Daoy (cell line): ENCODE measurements around the gene CLEC20A. TPM values are rescaled to one million over a fixed set of nuclear protein-coding genes. Genes with fewer than 3 reads are reported as not detected.

ENCODE experiments used
- DNase-seq: peaks from one replicate; pipeline ENCODE4 v3.0.0-alpha.2; 2015; ENCODE audit warnings: low read depth
- total RNA-seq: library from RNA; depleted of rRNA; stranded (reverse); fragments of >200 nt; shearing (Covaris generic); gene quantifications from 2 replicates; pipeline ENCODE4 v1.2.3, GENCODE V29; 2014; rRNA removed

CLEC20A gene
- total RNA-seq, result not detected in 2 replicates

DNA sequence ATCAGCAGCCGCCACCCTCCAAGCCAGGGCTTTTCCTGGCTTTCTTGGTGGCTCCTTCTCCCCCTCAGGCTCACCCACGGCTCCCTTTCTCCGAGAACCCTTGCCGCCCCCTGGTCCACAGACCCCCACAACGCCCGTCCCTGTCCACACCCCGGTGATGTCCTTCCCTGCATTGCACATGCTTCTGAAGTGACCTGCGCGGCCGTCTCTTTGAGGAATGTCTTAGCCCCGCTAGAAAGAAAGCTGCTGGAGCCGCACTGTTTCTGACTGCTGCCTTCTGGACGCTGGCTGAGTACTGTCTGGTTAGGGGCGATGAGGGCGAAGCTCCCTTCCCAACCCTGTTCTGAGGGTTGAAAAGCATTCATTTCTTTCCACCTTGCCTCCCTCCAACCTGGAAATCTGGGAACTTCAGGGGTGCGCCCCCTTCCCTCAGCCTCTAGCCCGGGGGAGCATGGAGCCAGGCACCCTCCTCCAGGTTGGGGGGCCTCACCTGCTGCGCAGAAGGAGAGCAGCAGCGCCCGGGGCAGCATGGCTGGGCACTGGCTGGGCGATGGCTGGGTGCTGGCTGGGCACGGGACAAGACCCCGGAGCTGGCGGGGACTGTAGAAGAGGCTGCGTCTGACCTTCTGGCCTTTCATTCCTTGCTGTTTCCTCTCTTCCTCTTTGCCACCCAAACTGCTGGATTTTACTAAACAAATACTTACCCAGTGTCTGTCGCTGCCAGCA lies at the start of gene CLEC20A:
Gene CLEC20A (minus strand): TSS at position 555 of the 726 bp plus-strand sequence. CDS start 25 bp downstream, at position 530.
- no peak for DNase-seq

DNA sequence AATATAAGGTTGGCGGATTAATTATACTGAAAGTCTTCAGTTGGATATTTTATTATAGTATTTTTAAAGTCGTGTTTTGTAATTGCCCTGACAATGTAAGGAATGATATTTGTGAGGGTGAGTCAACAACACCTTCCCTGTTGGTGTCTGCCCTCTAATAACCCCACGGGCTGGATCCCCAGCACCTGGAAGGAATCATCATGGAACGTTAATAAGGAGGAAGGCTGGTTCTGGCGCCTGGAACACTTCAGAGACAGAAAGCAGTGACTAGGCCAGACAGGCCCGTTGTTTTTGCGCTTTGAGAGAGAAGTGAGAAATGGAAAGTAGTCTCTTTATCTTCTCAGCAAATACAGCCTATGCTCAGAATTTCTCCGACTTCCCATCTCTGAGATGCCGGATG lies 47.8 kb upstream of the CLEC20A start:
- DNase-seq, result no peak

GRCh38 chr1:178543290-178543607 lies 46.5 kb upstream of the CLEC20A start:
- no peak for DNase-seq

- peak; percentile 91 for DNase-seq
These were observed 46.0 kb upstream of the CLEC20A start for GRCh38 chr1:178542554-178543289.

GRCh38 chr1:178541829-178542553 lies 45.2 kb upstream of the CLEC20A start:
- peak; percentile 35 for DNase-seq

DNA sequence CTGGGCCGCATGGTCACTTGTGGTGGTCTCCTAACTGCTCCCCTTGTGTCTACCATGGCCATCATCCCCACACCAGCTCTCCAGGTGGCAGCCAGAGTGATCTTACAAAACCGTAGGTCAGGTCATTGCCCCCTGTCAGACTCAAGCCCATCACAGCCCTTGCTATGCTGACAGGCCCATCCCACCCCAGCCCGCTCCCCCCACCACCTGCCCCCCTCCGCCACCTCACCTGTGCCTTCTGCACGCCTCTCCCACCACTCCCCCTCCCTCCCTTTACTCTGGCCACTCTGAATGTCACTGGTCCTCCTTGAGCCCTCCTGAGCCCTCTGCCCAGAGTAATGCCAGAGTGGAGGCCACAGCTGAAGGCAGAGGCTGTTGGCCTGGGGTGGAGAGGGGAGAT lies 44.6 kb upstream of the CLEC20A start:
- no peak for DNase-seq

GRCh38 chr1:178540646-178541045 lies 43.9 kb upstream of the CLEC20A start:
- DNase-seq, result peak; percentile 83

- no peak for DNase-seq
These were observed 43.4 kb upstream of the CLEC20A start for GRCh38 chr1:178540204-178540603.

- peak; percentile 15 for DNase-seq
These were observed 42.5 kb upstream of the CLEC20A start for GRCh38 chr1:178539291-178539690.

DNA sequence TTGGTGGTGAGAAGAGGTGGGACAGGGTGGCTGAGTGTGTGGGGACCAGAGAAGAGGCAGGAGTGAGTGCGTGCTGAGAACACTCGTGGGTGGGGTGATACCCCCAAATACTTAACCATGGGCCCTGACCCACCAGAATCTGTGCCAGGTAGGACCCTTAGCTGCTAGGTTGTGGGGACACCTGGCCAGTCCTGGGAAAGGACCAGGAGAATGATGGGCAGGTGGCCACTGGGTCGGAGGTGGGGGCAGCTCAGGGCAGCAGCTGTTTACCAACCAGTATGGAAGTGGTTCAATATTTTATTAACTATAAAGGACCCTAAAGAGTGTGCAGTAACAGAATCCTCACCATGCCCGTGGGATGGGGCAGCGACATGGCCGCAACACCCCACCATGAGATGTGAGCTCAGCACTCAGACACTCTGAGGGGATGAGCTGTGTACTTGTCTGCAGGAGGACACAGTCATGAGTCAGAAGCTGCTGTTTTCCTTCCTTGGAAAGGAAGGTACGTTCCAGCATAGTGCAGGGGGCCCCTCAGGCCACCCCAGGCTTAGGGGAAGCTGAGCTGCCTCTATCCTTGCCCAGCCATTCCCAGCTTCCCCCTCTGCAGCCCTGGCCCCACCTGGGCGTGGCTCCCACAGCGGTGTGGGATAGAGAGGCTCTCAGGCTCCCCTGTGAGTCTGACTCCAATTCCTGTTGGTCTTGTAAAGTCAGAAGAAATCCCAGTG lies 41.6 kb upstream of the CLEC20A start:
- DNase-seq, result peak; percentile 80

DNA sequence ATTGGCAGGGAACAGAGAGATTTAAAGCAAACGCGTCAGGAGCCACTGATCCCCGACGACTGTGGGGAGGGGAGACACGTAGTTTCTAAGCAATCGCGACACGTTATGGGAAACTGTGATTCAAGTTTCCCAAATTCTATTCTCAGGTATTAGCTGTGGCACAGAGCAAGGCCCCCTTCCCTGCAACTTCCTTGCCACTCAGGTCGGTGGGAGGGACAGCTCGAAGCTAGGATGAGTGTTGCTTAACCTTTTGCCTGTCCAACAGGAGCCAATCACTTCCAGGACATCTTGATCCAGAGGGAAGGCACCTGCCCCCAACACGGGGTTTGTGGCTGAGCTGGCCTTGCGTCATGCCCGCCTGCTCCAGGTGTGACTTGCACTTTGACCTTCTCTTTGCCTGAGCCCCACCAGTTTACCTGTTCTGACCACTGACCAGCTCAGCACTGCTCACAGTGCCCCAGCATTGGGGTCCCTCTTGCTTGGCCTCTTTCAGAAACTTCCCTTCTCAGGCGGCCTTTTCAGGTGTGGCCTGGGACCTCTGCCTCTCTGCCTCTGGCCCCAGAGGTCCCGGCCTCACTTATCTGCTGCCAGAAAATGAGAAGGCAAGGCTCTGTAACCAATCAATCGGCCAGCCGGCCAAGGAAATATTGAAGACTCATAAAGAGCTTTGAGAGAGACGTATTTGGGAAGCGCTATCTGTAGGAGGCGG lies 40.8 kb upstream of the CLEC20A start:
- no peak for DNase-seq

GRCh38 chr1:178536844-178537371 lies 40.1 kb upstream of the CLEC20A start:
- DNase-seq, result peak; percentile 93

DNA sequence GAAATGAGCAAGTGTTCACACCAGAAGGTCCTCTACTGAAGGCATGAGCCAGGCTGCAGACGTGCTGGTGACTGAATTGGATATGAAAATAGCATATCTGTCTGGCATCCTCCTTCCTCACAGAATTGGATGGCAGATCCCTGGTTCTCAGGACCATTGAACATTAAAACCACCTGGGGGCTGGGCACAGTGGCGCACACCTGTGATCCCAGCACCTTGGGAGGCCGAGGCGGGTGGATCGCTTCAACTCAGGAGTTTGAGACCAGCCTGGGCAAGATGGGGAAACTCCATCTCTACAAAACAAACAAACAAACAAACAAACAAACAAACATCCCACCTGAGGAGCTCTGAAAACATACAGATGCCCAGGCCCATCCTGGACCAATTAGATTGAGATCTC lies 39.6 kb upstream of the CLEC20A start:
- DNase-seq, result no peak

GRCh38 chr1:178534137-178534868 lies 37.5 kb upstream of the CLEC20A start:
- DNase-seq, result no peak

DNA sequence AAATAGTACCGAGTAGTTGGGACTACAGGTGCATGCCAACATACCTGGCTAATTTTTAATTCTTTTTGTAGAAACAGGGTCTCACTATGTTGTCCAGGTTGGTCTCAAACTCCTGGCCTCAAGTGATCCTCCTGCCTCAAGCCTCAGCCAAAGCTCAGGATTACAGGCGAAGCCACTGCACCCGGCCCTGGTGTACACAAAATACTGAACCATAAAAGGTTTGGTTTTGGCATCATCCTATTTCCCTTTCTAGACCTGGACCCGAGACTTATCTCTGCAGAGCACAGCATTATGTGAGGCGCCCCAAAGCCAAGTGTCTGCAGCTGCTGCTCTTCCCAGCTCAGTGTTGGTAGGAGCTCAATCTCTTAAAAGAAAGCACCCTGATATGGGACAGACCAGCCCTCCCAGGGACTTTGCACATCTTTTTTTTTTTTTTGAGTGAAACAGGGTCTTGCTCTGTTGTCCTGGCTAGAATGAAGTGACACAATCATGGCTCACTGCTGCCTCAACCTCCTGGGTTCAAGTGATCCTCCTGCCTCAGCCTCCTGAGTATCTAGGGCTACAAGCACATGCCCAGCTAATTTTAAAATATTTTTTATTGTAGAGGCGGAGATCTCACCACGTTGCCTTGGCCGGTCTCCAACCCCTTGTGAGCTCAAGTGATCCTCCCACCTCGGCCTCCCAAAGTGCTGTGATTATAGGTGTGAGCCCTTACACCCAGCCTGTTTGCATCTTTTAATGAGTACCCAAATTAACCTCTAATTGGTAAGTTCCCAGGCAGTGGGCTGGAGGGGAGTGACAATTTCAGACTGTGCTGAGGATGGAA lies 36.6 kb upstream of the CLEC20A start:
- DNase-seq, result no peak

- DNase-seq, result peak; percentile 87
These were observed 35.6 kb upstream of the CLEC20A start for GRCh38 chr1:178532392-178532791.

GRCh38 chr1:178531887-178532286 lies 35.1 kb upstream of the CLEC20A start:
- no peak for DNase-seq

DNA sequence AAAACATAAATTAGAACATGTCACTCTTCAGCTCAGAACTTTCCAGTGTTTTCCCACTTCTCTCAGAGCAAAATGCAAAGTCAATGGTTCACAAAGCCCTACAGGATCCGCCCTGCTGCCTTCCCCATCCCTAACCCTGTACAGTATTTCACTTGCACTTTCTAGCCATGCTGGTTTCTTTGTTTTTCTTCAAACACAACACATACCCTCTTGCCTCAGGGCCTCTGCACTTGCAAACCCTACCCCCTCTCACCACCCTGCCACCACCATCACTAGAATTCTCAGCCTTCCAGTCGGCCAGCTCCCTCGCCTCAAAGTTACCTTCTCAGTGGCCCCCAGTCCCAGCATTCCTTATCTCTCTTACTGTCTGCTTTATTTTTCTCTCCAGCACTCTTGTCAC lies 33.7 kb upstream of the CLEC20A start:
- no peak for DNase-seq

DNA sequence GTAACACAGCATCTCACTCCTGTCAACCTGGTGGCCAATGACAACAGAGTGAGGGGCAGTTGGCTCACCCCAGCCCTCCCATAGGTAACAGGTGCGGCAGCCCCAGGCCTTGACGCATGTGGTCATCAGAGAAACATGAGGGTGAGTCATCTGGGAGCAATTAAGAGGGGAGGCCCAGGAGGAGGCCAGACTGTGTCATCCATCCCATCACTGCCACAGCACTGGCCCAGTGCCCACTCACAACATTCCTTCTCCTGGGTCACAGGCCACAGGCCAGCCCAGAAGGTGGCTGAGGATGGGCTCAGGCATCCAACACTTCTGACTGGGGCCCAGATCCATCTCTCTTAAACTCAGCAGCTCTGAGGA lies 33.3 kb upstream of the CLEC20A start:
- peak; percentile 93 for DNase-seq
